Hair follicular keratinocyte (primary cell): Measurements from ENCODE around the gene PJA2. TPM values are rescaled to one million over a fixed set of nuclear protein-coding genes. Genes with fewer than 3 reads are reported as not detected.

Experiments used
- total RNA-seq: library from RNA; depleted of rRNA; stranded (reverse); fragments of >200 nt; gene quantifications from 2 replicates; pipeline ENCODE4 v1.2.3, GENCODE V29; 2015

The PJA2 gene, protein sequence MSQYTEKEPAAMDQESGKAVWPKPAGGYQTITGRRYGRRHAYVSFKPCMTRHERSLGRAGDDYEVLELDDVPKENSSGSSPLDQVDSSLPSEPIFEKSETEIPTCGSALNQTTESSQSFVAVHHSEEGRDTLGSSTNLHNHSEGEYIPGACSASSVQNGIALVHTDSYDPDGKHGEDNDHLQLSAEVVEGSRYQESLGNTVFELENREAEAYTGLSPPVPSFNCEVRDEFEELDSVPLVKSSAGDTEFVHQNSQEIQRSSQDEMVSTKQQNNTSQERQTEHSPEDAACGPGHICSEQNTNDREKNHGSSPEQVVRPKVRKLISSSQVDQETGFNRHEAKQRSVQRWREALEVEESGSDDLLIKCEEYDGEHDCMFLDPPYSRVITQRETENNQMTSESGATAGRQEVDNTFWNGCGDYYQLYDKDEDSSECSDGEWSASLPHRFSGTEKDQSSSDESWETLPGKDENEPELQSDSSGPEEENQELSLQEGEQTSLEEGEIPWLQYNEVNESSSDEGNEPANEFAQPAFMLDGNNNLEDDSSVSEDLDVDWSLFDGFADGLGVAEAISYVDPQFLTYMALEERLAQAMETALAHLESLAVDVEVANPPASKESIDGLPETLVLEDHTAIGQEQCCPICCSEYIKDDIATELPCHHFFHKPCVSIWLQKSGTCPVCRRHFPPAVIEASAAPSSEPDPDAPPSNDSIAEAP
- 31.3 and 41.9 TPM in 2 replicates for total RNA-seq

DNA sequence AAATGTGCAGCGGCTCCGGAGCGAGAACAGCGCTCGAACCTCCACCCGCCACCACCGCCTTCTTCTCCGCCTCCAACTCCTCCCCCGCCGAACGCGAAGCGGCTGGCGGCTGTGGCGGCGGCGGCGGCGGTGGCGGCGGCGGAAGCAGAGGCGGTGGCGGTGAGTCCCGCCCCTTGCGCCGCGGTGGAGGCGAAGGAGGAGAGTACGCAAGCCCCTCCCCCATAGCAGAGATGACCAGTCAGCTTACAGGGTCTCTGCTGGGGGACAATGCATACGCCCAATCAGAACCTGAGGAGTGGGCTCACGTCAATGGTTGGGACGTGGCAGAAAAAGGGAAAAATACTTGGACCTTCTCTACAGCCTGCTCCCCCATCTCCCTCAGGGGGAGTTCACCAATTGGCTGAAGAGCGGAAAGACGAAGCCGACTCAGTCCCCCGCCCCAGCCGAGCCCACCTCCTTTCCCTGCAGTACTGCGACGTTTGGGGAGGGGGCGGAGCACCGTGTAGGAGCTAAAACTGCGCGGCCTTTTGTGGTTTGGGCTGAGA lies at the start of gene PJA2:
TSS of gene PJA2 (minus strand) at position 131 of the 545 bp plus-strand sequence. CDS start 26,541 bp downstream, outside the sequence.

